HepG2 (cell line): ENCODE measurements around the gene TEDC1. TPM values are rescaled to one million over a fixed set of nuclear protein-coding genes. Genes with fewer than 3 reads are reported as not detected.
A peak's percentile ranks its signal among the peaks of the same experiment; 100 is the strongest.

ENCODE experiments used
- EEA1 ChIP-seq: sonication (generic); formaldehyde crosslinking; IDR thresholded peaks from 2 replicates; pipeline ENCODE4 v1.5.1; 2020; ENCODE audit warnings: mild to moderate bottlenecking, missing genetic modification reagents, borderline replicate concordance
- FIP1L1 ChIP-seq: fragments of 200-400 bp; formaldehyde crosslinking; IDR thresholded peaks from 2 replicates; pipeline ENCODE4 v1.6.1; 2018; ENCODE audit warnings: low read depth, mild to moderate bottlenecking, low read length, moderate library complexity, borderline replicate concordance; ENCODE audit not compliant: insufficient read depth
- FOXA3 ChIP-seq: IDR thresholded peaks from 2 replicates; pipeline ENCODE4 v1.6.1; 2016; ENCODE audit warnings: missing genetic modification reagents, missing compliant biosample characterization
- HOXA3 ChIP-seq: sonication (generic); formaldehyde crosslinking; IDR thresholded peaks from 2 replicates; pipeline ENCODE4 v1.5.0; 2020; ENCODE audit warnings: missing genetic modification reagents
- MAF1 ChIP-seq: sonication (generic); formaldehyde crosslinking; IDR thresholded peaks from 2 replicates; pipeline ENCODE4 v1.5.0; 2020; ENCODE audit warnings: missing genetic modification reagents, borderline replicate concordance
- MATR3 ChIP-seq: sonication (generic); formaldehyde crosslinking; IDR thresholded peaks from 2 replicates; pipeline ENCODE4 v1.4.0; 2020; ENCODE audit warnings: missing genetic modification reagents
- MLX ChIP-seq: IDR thresholded peaks from 2 replicates; pipeline ENCODE4 v1.6.1; 2016
- MXD4 ChIP-seq: IDR thresholded peaks from 2 replicates; pipeline ENCODE4 v1.6.1; 2016; ENCODE audit warnings: mild to moderate bottlenecking, missing biosample characterization, missing genetic modification reagents
- NFE2 ChIP-seq: sonication (generic); formaldehyde crosslinking; IDR thresholded peaks from 2 replicates; pipeline ENCODE4 v1.4.0; 2020; ENCODE audit warnings: missing genetic modification reagents
- POLR2A ChIP-seq, 2 experiments: IDR thresholded peaks; 2 replicates each; pipeline ENCODE4 v1.6.1; 2011; ENCODE audit warnings: low read depth in 2 of 2, low read length in 2 of 2, mild to moderate bottlenecking in 1 of 2, moderate library complexity in 1 of 2; ENCODE audit not compliant: insufficient read depth in 1 of 2
- PPARG ChIP-seq: conservative IDR thresholded peaks from 2 replicates; pipeline ENCODE4 v1.6.1; 2016; ENCODE audit warnings: missing biosample characterization, missing genetic modification reagents
- RBFOX2 ChIP-seq: fragments of 200-400 bp; formaldehyde crosslinking; IDR thresholded peaks from 2 replicates; pipeline ENCODE4 v1.6.1; 2017; ENCODE audit warnings: low read depth, mild to moderate bottlenecking, low read length
- RORA ChIP-seq: sonication (generic); formaldehyde crosslinking; IDR thresholded peaks from 2 replicates; pipeline ENCODE4 v1.5.0; 2020; ENCODE audit warnings: mild to moderate bottlenecking, missing genetic modification reagents, moderate library complexity
- SUZ12 ChIP-seq: fragments of 150-350 bp; IDR thresholded peaks from 2 replicates; pipeline ENCODE4 v1.6.1; 2014; ENCODE audit warnings: low read depth, low read length
- TOE1 ChIP-seq: sonication (generic); formaldehyde crosslinking; IDR thresholded peaks from 2 replicates; pipeline ENCODE4 v1.4.0; 2020; ENCODE audit warnings: mild to moderate bottlenecking, missing genetic modification reagents
- ZNF205 ChIP-seq: IDR thresholded peaks from 2 replicates; pipeline ENCODE4 v1.6.1; 2018; ENCODE audit warnings: missing biosample characterization, missing genetic modification reagents
- ZNF234 ChIP-seq: sonication (generic); formaldehyde crosslinking; conservative IDR thresholded peaks from 2 replicates; pipeline ENCODE4 v1.5.1; 2020; ENCODE audit warnings: mild to moderate bottlenecking, missing genetic modification reagents
- ZNF317 ChIP-seq: sonication (generic); formaldehyde crosslinking; IDR thresholded peaks from 2 replicates; pipeline ENCODE4 v1.5.0; 2020; ENCODE audit warnings: mild to moderate bottlenecking, missing genetic modification reagents
- ZNF33B ChIP-seq: sonication (generic); formaldehyde crosslinking; IDR thresholded peaks from 2 replicates; pipeline ENCODE4 v1.5.1; 2020; ENCODE audit warnings: mild to moderate bottlenecking, missing genetic modification reagents
- ZNF446 ChIP-seq: sonication (generic); formaldehyde crosslinking; IDR thresholded peaks from 2 replicates; pipeline ENCODE4 v1.5.0; 2020; ENCODE audit warnings: mild to moderate bottlenecking, missing genetic modification reagents
- ZNF503 ChIP-seq: sonication (generic); formaldehyde crosslinking; IDR thresholded peaks from 2 replicates; pipeline ENCODE4 v1.4.0; 2020; ENCODE audit warnings: missing genetic modification reagents
- ZNF510 ChIP-seq: sonication (generic); formaldehyde crosslinking; IDR thresholded peaks from 2 replicates; pipeline ENCODE4 v1.4.0; 2020; ENCODE audit warnings: low read depth, mild to moderate bottlenecking, missing genetic modification reagents
- ZNF546 ChIP-seq: sonication (generic); formaldehyde crosslinking; conservative IDR thresholded peaks from 2 replicates; pipeline ENCODE4 v1.8.1; 2023; ENCODE audit warnings: mild to moderate bottlenecking, missing genetic modification reagents
- ZNF558 ChIP-seq: sonication (generic); formaldehyde crosslinking; IDR thresholded peaks from 2 replicates; pipeline ENCODE4 v1.9.0; 2022; ENCODE audit warnings: mild to moderate bottlenecking, missing genetic modification reagents, borderline replicate concordance
- ZNF574 ChIP-seq: sonication (generic); formaldehyde crosslinking; IDR thresholded peaks from 2 replicates; pipeline ENCODE4 v1.4.0; 2020; ENCODE audit warnings: missing genetic modification reagents
- ZNF674 ChIP-seq: sonication (generic); formaldehyde crosslinking; IDR thresholded peaks from 2 replicates; pipeline ENCODE4 v1.5.0; 2020; ENCODE audit warnings: low read depth, mild to moderate bottlenecking, missing genetic modification reagents
- ZNF7 ChIP-seq: IDR thresholded peaks from 2 replicates; pipeline ENCODE4 v1.6.1; 2016; ENCODE audit warnings: missing biosample characterization, missing genetic modification reagents
- ZNF772 ChIP-seq: sonication (generic); formaldehyde crosslinking; IDR thresholded peaks from 2 replicates; pipeline ENCODE4 v1.5.0; 2020; ENCODE audit warnings: mild to moderate bottlenecking, missing genetic modification reagents
- polyA plus RNA-seq, 8 experiments: library from polyadenylated mRNA; depleted of rRNA in 3 of 8; stranded (reverse) in 7 of 8; unstranded in 1 of 8; fragments of >200 nt; fragmentation: Illumina TruSeq in 4 of 8; extraction: Trizol in 4 of 8; gene quantifications; 2 replicates each; pipeline versions ENCODE4 v1.2.1 to v1.2.3, GENCODE V29; 2011 to 2016; ENCODE audit warnings: low read depth in 4 of 8, missing spikeins in 1 of 8, mixed read lengths in 1 of 8; ENCODE audit not compliant: insufficient read depth in 1 of 8
- total RNA-seq, 5 experiments: library from RNA; depleted of rRNA; stranded (reverse); fragments of >200 nt; fragmentation: Illumina TruSeq; extraction: Trizol; gene quantifications; 2 replicates each; pipeline ENCODE4 v1.2.3, GENCODE V29; 2016; ENCODE audit warnings: low read depth in 1 of 5

TEDC1 gene
- total and polyA plus RNA-seq, 2 of the 13 experiments (the other 11 are each of a cell fraction or from before 2014, with no cell fraction given) = 5.7 to 27.4 TPM

- TF ChIP-seq MLX (CRISPR knock-in tag) (no peak), ZNF7 (CRISPR knock-in tag) (no peak), HOXA3 (CRISPR knock-in tag) (peak; percentile 71), MXD4 (CRISPR knock-in tag) (no peak), POLR2A (IDR thresholded peaks at IDR 0.05; ENCODE audit: insufficient read depth in 1 of 2, low read depth in 2 of 2, low read length in 2 of 2) (no peak; a peak in 1 of 4 replicates), ZNF317 (no peak), ZNF33B (CRISPR knock-in tag) (no peak), SUZ12 (no peak), ZNF446 (CRISPR knock-in tag) (no peak), ZNF546 (0 out of 2 replicates have a peak, but pooled peaks have one; percentile 43), FIP1L1 (no peak), RORA (no peak), MATR3 (CRISPR knock-in tag) (no peak), ZNF772 (CRISPR knock-in tag) (0 out of 2 replicates have a peak, but pooled peaks have one; percentile 50), ZNF205 (CRISPR knock-in tag) (no peak), ZNF558 (CRISPR knock-in tag) (no peak; the same call in 1 of the 2 replicates), PPARG (CRISPR knock-in tag) (no peak), ZNF574 (CRISPR knock-in tag) (peak; percentile 56), NFE2 (CRISPR knock-in tag) (no peak), TOE1 (CRISPR knock-in tag) (no peak), ZNF674 (CRISPR knock-in tag) (no peak), ZNF503 (0 out of 2 replicates have a peak, but pooled peaks have one; percentile 22), ZNF234 (peak; percentile 77; the same call in 1 of the 2 replicates), MAF1 (no peak; the same call in 1 of the 2 replicates), FOXA3 (CRISPR knock-in tag) (no peak; the same call in 1 of the 2 replicates), EEA1 (CRISPR knock-in tag) (no peak), ZNF510 (CRISPR knock-in tag) (no peak), RBFOX2 (peak; percentile 76)
These were observed 37.0 kb downstream of the TEDC1 start (continued) for GRCh38 chr14:105527826-105528585.
